Parietal lobe (tissue), 1 donor: ENCODE measurements around the gene ZNF443. TPM values are rescaled to one million over a fixed set of nuclear protein-coding genes. Genes with fewer than 3 reads are reported as not detected.

ENCODE experiments used
- total RNA-seq: library from RNA; depleted of rRNA; stranded (reverse); fragments of >200 nt; gene quantifications from one replicate; pipeline ENCODE4 v1.2.3, GENCODE V29; 2014

ZNF443 gene
- 25.0 TPM for total RNA-seq

DNA sequence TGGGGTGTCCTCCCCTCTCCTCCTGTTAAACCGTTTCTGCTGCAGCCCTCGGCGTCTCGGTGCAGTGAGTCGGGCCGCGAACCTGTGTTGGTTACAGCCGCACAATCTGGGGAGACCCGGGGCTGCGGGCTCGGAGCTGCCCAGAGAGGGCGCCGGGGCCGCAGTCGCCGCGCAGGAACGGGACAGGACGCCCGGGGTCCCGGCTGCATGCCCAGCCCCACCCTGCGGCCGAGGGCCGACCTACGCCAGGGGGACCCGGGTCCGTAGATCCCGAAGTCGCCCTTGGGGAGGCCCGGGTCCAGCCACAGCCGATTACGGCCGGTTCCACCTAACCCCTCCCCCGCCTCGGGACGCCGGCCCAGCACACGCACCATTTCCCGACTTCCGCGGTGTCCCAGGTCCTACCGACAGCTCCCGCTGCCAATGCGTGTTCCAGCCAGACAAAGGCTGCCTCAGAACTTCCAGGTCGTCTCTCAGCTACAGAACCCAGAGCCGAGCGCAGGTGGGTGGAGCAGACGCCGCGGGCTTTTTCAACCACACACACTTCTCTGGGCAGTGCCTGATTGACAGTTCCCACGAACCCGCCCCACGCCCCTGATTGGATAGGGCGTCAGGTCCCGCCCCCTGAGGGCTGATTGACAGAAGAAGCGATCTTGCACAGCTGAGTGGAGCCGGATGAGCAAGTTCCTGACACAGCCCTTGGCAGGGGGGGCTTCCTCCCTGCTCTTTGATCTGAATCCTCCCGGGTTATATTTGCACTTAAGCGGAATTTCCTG lies at the start of gene ZNF443:
TSS of gene ZNF443 (minus strand) at position 481 of the 776 bp plus-strand sequence. CDS start at position 374, 107 bp downstream.

DNA sequence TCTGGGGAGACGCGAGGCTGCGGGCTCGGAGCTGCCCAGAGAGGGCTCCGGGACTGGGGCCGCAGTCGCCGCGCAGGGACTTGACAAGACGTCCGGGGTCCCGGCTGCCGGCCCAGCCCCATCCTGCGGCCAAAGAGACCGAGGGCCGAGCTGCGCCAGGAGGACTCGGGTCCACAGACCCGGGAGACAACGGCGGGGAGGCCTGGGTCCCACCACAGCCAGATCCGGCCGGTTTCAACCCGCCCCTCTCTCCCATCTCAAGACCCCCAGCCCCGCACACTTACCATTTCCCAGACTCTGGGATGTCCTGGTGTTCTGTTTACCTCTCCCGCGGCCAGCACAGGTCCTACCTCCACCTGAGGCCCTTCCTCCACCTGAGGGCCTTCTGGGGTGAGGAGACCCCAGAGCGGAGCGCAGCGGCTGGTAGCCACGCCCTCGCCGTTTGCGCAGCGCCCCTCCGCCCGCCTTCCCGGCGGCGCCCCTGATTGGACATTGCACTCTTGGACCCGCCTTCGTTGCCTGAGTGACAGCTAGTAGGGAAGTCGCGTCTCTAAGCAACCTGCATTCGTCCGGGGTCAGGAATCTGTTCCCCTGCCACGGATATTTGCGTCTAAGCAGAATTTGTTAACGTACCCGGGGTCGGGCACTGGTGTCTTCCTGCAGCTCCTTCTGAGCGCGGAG lies 43.7 kb upstream of the ZNF443 start, which contains the start of gene ZNF709:
TSS of gene ZNF709 (minus strand) at position 446 of the 681 bp plus-strand sequence. CDS start at position 287, 159 bp downstream.

DNA sequence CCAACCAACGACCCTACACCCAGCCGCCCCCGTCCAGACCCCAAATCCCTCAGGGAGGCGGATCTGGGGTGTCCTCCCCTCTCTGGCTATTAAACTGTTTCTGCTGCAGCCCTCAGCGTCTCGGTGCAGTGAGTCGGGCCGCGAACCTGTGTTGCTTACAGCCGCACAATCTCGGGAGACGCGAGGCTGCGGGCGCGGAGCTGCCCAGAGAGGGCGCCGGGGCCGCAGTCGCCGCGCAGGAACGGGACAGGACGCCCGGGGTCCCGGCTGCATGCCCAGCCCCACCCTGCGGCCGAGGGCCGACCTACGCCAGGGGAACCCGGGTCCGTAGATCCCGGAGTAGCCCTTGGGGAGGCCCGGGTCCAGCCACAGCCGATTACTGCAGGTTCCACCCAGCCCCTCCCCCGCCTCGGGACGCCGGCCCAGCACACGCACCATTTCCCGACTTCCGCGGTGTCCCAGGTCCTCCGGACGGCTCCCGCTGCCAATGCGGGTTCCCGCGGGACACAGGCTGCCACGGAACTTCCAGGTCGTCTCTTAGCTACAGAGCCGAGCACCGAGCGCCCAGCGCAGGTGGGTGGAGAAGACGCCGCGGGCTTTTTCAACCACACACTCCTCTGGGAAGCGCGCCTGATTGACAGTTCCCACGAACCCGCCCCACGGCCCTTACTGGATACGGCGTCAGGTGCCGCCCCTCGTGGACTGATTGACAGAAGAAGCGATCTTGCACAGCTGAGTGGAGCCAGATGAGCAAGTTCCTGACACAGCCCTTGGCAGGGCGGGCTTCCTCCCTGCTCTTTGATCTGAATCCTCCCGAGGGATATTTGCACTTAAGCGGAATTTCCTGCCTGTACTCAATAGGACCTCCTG lies 40.0 kb downstream of the ZNF443 start, which contains the start of gene ZNF799:
TSS of gene ZNF799 (minus strand) at position 639 of the 870 bp plus-strand sequence. CDS start at position 438, 201 bp downstream.

Other genes starting within 250 kb of the ZNF443 start
- 25.4 TPM for gene ZNF44, start 146.1 kb downstream of the ZNF443 start, total RNA-seq
- 2.5 TPM for gene ZNF563, start 107.4 kb downstream of the ZNF443 start, total RNA-seq
- gene ZNF442, start 75.3 kb downstream of the ZNF443 start, total RNA-seq = 6.6 TPM
- gene ZNF799, start 39.8 kb downstream of the ZNF443 start, total RNA-seq = 8.5 TPM
- gene ZNF709, start 43.8 kb upstream of the ZNF443 start, total RNA-seq = 32.6 TPM
- gene ZNF564, start 110.5 kb upstream of the ZNF443 start, total RNA-seq = 36.9 TPM
- gene ZNF490, start 169.8 kb upstream of the ZNF443 start, total RNA-seq = 21.6 TPM
- 29.1 TPM for gene ZNF791, start 169.9 kb upstream of the ZNF443 start, total RNA-seq
- gene MAN2B1, start 225.7 kb upstream of the ZNF443 start, total RNA-seq = 13.8 TPM
- gene WDR83, start 225.8 kb upstream of the ZNF443 start, total RNA-seq = 14.4 TPM
- gene DHPS, start 240.9 kb upstream of the ZNF443 start, total RNA-seq = 110 TPM
- gene GNG14, start 247.0 kb upstream of the ZNF443 start, total RNA-seq = not detected